ENCODE data around the gene BEGAIN.
A peak's percentile ranks its signal among the peaks of the same experiment; 100 is the strongest.

BEGAIN gene

DNA sequence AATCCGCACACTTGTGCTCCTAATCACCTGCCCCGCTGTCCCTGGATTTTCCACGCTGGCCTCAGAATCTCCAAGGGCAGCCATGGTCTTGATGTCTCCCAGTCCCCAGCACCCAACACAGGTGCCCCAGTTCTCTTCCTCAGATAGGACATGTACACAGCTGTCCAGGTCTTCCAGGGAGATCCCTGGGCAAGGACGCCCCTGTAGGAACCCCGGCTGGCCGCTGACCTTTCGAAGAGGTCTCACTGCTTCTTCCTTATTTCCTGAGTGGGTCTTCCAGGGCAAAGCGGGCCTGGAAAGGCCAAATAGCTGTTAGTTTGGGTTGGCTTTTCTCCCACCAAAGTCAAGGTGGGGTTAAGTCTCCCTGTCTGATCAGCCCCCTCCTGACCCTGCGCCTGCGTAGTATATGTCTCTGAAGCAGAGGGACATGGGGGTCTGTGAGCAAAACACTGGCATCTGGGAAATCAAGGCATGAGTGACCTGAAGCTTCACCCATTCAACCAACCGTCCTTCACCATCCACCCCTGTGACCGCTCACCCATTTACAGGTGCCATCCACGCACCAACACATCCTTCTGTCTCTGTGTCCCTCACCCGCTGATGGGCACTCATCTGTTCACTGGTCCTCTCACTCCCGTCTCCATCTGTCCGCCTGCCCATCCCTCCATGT is 4.6 kb downstream of the BEGAIN start:
- no peak for DNase-seq

DNA sequence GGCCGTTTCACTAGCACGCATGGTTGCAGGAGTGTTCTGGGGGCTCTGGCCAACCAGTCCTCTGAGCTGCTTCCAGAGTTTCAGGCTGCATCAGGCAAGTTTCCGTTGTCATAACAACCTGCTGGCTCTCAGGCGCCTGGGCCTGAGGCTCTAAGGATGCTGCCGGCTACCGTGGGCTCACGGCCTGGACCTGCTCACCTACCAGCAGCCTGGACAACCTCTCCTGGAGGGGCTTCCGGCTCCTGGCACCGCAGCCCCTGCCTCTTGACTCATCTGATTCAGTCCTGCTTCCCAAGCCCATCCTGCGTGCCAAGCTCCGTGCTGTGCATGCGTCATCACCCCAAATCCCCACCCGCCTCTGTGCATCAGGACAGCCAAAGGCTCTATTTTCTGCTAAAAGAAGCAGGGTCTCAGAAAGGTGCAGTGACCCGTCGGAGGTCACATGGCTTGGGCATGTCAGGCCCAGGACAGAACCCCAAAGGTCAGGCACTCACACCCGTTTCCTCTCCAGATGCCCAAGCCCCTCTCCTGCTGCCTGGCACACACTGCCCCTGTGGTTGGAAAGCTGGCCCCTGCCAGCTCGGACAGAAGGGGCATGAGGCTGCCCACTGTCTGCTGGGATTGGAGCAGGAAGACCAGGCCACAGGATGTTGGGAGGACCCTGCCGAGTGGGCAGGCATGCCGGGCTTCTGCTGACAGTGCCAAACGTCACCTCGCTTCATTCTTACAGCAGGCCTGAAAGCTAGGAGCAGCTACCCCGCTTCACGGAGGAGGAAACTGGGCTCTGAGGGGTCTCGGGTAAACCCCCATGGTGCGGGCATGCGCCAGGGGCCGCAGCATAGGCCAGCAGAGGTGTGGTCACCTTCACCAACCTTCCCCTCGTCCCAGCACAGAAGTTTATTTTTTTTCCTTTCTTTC is 5.7 kb downstream of the BEGAIN start:
- DNase-seq = peak in 4 of 56 donors; percentile 26 to 52 (median 36)

DNA sequence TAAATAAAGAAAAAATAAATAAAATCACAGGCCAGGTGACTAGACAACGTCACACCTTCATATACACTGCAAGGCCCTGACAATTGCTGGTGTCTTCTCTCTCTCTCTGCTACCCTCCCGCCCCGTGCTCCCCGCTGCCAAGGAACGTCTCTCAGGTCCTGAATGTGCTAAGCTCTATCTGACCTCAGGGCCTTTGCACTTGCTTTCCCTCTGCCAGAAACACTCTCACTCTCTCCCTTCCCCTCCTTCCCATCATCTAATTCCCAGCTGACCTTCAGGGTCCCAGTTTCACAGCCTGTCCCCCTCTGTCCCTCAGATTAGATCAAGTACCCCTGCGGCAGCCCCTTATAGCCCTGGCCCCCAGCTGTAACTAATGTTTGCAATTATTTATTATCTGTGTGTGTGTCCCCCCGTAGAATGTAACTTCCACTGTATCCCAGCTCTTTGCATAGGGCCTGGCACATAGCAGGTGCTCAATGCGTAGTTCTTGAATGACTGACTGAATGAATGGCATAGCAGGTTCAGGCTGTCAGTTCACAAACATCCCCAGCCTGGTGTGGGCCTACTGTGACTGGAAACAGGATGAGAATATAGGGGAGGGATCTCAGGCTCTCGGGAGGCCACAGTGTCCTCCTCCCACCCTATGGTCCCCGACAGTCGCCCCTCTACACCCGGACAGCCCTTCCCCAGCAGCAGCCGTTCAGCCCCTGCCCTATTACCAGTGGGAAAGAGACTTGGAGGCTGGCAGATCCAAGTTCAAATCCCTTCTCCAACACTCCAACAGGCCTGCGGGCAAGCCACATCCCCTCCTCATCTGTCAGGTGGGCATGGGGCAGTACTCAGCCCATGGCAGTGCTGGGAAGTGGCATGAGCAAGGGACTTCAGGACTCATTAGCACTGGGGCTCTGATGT is 6.6 kb downstream of the BEGAIN start:
- no peak for DNase-seq

DNA sequence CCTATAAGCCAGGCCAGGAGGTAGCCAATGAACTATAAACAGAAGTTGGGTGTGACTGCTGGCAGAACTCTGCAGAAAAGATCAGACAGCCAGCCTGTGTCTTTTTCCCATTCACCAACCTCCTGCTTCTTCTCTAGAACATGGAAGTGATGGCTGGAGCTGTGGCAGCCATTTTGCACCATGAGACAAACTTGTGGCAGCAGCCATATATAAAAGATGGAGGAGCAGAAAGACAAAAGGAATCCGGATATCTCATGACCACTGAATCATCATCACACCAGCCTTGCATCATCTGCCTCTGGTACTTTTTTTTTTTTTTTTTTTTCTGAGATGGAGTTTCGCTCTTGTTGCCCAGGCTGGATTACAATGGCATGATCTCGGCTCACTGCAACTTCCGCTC is 8.7 kb downstream of the BEGAIN start:
- no peak for DNase-seq

- no peak for DNase-seq
Measured at GRCh38 chr14:100577986-100578431, 9.2 kb downstream of the BEGAIN start.

- DNase-seq = no peak
Measured at GRCh38 chr14:100577321-100577985, 9.8 kb downstream of the BEGAIN start.

- no peak for DNase-seq
Measured at GRCh38 chr14:100576091-100577085, 10.8 kb downstream of the BEGAIN start.

DNA sequence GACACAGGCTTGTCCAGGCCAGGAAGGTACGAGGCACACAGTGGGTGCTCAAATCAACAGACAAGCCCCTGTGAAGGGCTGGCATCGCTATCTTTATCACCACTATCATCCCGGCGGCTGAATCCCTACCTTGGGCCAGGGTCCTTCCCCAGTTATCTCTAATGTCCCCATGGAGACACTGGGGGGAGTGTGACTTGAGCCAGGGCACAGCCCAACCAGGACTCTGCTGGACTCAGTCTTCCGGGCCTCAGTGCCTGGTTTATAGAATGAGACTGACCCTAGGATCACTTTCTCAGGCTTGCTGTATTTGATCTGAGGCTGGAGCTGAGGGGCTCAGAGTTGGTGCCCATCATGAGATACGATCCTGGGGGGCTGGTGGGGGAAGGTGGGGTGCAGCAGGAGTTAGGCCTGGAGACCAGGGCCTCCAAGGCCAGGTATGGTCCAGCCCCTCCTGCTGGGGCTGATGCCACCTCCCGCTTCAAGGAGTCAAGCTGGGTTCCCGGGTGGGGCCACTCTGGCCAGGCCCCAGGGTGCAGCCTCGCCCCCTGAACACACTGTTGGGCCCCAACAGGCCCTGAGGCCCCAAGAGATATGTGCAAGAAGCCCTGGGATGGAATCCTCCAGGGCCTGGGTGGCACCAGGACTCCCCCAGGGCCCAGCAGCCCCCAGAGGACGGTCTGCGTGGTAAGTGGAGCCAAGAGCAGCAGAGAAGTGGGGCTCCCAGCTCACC is 11.8 kb downstream of the BEGAIN start:
- no peak for DNase-seq

- DNase-seq = no peak
Measured at GRCh38 chr14:100574642-100575031, 12.6 kb downstream of the BEGAIN start.

DNA sequence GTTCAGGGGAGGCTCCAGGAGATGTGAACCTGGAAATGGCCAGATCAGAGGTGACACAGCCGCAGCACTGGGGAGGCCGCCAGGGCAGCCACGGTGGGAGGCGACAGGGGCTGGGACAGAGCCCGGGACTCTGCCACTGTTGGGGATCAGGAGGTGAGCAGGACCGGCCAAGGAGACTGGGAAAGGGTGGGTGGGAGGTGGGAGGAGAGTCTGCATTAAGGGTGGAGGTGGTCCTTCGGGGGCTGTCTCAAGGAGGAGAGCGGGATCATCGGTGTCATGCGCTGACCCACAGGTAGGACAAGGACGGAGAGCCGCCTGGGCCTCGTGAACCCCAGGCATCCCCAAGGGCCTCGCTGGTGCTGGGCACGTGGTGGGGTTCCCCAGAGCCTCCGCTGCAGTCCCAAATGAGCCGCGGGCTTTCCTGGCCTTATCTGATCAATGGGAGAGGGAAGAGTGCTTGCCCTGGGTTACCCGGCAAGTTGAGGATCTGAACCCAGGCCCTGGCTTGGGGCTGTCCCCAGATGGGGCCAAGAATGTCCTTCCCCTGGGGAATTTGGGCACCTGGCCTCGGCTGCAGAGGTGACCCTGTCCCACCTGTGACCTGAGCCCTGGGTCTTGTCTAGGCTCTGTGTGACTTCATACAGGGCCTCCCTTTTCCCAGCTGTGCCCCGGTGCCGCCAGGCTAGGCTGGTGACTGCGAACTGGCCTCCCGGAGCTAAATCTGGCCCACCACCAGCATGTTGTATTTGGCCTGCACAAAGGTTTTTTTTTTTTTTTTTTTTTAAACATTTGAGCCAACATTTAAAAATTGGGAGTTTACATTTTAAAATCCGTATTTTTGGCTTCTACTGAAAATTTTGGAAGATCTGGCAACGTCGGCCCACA is 13.2 kb downstream of the BEGAIN start:
- DNase-seq = no peak

DNA sequence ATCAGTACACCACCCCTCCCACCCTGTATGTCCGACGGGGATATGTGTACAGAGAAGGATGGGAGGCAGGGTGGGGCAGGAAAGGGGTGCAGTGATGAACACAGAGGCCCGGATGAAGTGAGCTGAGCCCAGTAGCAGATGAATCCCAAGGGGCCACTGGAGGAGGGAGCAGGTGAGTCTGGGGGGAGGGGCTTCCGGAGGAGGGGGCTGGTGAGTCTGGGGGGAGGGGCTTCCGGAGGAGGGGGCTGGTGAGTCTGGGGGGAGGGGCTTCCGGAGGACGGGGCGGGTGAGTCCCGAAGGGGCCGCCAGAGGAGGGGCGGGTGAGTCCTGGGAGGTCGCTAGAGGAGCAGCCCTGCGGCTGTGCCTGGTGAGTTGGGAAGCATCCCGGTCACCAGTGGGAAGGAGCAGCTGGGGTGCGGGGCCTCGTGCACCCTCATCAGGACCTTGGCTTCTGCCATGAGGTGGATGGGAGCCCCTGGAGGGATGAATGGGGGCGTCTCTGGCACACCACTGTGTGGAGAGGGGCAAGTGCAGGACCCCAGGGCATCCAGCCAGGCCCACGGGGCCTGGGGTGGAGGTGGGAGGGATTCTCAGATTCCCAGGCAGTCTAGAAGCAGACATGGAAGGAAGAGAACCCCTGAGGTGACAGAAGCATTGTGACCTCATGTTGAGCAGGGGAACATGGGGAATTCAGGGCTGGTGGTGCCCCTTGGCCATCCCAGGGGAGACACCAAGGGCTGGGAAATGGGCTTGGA is 14.0 kb downstream of the BEGAIN start:
- no peak for DNase-seq

DNA sequence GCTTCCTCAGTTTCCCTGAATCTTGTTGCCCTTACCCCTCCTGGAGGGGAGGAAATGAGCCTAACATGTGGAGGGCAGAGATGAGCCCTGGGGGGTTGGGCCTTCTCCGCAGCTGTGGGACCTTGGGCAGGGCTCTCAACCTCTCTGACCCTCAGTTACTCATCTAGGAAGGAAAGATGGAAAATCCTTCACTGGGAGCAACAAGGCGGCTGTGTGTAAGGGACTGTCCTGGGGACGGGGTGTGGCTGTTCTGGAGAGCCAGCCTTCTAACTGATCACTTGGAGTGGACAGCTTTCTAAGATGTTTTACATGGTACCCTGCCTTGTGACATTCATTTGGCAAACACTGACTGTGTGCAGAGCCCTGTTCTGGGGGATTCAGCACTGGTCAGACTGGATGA is 14.7 kb downstream of the BEGAIN start:
- DNase-seq = no peak

- DNase-seq = no peak
Measured at GRCh38 chr14:100571837-100572236, 15.4 kb downstream of the BEGAIN start.

DNA sequence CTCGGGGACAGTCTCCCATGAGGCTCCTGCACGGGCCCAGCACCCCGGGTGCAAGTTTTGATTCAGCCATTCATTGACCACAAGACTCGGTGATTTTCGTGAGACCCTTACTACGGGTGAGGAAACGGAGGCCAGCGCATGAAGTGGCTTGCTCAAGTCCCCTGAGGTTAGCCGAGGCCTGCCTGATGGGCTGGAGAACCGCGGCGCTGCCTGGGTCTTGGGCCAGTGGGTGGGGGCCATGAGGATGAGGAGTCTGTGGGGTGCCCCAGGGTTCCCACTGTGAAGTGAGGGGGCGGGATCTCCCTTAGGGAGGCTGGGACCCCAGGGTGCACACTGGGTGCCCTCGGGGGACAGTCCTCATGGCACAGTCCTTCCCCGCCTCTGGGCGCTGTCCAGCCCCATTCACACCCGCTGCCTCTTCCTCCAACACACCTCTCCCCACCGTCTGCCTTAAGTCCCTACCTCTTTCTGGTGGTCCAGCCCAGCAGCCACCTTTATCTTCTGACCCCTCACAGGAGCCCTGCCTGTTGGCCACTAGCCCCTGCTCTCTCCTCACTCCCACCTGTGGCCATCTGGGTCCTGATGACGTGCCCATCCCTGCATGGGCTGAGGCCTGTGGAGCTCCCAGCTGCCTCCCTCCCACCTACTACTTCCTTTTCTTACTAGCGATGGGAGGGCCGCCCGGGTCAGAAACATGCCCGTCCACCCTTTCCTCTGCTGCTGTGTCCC is 16.3 kb downstream of the BEGAIN start:
- DNase-seq = no peak

DNA sequence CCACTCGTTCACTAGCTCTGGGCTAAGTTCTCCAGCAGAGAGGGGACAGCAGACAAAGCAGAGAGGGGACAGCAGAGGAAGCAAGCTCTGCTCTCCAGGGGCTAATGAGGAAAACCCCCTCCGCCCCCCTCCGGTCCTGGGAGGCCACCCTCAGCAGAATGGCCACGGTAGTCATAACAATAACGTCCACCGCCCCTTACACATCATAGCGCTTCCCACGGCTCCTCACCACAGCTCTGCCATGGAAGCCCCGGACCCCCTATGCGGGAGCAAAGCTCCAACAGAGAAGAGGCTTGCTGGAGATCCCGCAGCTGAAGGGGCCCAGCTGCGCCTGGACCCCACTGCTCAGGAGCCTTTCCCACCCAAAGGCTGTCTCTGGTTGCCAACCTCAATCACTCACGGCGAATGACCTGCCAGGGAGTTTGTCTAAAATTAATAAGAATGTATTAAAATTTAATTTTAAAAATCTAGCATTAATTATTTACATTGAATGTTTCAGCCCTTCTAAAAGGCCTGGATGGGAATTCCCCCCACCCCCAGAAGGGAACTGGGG is 17.4 kb downstream of the BEGAIN start:
- DNase-seq = no peak

All from amygdala (tissue), 56 donors.